Neural cell (in vitro differentiated cells): ENCODE measurements around the gene DUS2.
"Not testable (repeated sequence)": the region's sequence is repeated elsewhere in the genome, so short reads cannot be mapped to it uniquely, and the experiment has no call there.

ENCODE experiments used
- EZH2 ChIP-seq: fragments of 200-600, 300-800 bp; shearing (Covaris generic), sonication (generic); IDR thresholded peaks from 2 replicates; pipeline ENCODE4 v1.6.1; 2014; ENCODE audit warnings: antibody characterized with exemption, low read length, borderline replicate concordance, mild to moderate bottlenecking; ENCODE audit not compliant: insufficient read depth, poor library complexity, severe bottlenecking
- POLR2AphosphoS5 ChIP-seq: IDR thresholded peaks from 2 replicates; pipeline ENCODE4 v1.6.1; 2012
- TF ChIP-seq, protein P1 (sequence below): fragments of 450-650 bp; IDR thresholded peaks from 2 replicates; pipeline ENCODE4 v1.5.1; 2014; ENCODE audit warnings: antibody characterized with exemption, mild to moderate bottlenecking, moderate library complexity; ENCODE audit not compliant: poor library complexity, severe bottlenecking

DNA sequence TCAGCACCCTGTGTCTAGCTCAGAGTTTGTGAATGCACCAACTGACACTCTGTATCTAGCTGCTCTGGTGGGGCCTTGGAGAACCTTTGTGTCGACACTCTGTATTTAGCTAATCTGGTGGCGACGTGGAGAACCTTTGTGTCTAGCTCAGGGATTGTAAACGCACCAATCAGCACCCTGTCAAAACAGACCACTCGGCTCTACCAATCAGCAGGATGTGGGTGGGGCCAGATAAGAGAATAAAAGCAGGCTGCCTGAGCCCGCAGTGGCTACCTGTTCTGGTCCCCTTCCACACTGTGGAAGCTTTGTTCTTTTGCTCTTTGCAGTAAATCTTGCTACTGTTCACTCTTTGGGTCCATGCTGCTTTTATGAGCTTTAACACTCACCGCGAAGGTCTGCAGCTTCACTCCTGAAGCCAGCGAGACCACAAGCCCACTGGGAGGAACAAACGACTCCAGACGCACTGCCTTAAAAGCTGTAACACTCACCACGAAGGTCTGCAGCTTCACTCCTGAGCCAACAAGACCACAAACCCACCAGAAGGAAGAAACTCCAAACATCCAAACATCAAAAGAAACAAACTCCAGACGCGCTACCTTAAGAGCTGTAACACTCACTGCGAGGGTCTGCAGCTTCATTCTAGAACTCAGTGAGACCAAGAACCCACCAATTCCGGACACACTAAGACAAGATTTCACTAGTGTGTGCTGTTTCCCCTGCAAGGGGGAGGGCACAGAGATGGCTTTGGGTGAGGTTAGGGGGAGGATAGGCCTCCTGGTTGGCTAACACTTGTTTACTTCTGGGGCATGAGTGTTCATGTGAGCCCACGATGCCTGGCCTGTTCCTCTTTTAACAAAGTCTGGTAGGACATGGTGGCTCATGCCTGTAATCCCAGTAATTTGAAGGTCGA, 24.1 kb upstream of the DUS2 start, which contains the start of gene DPEP2:
- TF ChIP-seq EZH2, POLR2AphosphoS5: not testable (repeated sequence)
- TF ChIP-seq, protein P1, sequence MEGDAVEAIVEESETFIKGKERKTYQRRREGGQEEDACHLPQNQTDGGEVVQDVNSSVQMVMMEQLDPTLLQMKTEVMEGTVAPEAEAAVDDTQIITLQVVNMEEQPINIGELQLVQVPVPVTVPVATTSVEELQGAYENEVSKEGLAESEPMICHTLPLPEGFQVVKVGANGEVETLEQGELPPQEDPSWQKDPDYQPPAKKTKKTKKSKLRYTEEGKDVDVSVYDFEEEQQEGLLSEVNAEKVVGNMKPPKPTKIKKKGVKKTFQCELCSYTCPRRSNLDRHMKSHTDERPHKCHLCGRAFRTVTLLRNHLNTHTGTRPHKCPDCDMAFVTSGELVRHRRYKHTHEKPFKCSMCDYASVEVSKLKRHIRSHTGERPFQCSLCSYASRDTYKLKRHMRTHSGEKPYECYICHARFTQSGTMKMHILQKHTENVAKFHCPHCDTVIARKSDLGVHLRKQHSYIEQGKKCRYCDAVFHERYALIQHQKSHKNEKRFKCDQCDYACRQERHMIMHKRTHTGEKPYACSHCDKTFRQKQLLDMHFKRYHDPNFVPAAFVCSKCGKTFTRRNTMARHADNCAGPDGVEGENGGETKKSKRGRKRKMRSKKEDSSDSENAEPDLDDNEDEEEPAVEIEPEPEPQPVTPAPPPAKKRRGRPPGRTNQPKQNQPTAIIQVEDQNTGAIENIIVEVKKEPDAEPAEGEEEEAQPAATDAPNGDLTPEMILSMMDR = not testable (repeated sequence)
